K562 treated with DMSO at 1 percent for 4 hours (cell line): ENCODE measurements around the gene LRRN3. TPM values are rescaled to one million over a fixed set of nuclear protein-coding genes. Genes with fewer than 3 reads are reported as not detected.

Source experiments
- total RNA-seq: library from RNA; unstranded; fragments of 300-600 nt; gene quantifications from 2 replicates; pipeline ENCODE4 v1.2.3, GENCODE V29; 2022; ENCODE audit not compliant: insufficient read depth

The LRRN3 gene
- total RNA-seq: not detected in 2 replicates

DNA sequence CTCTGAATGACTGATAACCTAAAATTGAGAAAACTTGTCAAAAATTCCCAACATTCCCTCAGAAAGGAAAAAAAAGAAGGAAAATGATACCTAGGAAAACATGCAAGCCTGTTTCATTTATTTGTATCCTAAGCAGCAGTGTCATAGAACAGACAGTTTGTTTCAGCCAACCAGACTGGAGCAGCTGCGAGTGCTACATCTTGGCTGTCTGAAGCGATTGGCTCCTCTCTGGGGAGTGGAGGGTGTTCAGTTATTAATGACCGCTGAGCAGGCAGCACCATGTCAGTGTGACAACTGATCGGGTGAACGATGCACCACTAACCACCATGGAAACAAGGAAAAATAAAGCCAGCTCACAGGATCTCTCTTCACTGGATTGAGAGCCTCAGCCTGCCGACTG is at the start of gene LRRN3:
LRRN3 (plus strand) TSS at position 282 of the 400 bp plus-strand sequence. CDS start 31,646 bp downstream, outside the sequence.

